Measurements from ENCODE around the gene TOX3. TPM values are rescaled to one million over a fixed set of nuclear protein-coding genes. Genes with fewer than 3 reads are reported as not detected.

The TOX3 gene
- total RNA-seq, 1 donor from 2014 or later, result not detected

DNA sequence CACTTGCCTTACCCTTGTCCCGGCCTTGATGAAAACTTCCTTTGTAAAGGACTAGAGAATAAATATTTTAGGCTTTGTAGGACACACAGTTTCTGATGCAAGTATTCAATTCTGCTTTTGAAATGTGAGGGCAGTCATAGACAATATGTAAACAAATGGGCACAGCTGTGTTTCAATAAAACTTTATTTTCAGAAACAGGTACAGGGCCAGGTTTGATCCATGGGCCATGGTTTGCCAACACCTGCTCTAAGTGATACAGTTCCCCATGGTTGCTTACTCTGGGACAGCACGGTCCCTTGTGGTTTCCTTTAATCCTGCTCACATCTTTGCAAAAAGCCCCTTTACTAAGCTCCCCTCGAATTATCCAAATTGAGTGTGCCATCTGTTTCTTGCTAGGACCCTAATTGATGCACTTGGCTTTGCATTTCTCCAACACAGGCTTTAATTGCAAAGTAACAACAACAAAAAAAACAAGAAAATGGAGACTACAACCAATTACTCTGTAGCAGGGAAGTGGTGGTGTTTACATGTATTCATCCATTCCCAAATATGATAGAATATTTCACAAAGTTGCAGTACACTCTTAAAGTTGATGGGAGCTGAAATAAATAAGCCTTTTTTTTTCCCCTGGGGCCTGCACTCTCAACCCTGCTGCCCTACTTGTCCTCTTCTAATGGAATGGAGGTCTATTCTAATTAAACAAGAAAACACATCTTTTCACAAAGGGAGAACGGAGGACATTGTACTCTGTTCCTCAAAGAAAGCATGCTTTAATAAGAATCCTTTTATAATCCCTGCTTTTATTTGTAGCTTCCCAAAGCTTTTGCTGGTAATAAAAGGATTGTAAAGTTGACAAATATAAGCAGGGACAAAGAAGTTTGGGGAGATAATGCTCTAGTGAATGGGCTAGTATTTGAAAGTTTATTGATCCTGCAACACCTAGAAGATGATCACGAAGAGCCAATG is 37.7 kb upstream of the TOX3 start:
- H3K27me3 Mint-ChIP-seq (ENCODE audit: low read depth), result peaks cover 3% of the 10 kb centered on the region
- H3K9me3 Mint-ChIP-seq (ENCODE audit: low read depth), result no peaks in the 10 kb centered on the region
- DNase-seq (ENCODE audit: low spot score), result no peak
- TF ChIP-seq, protein P1, sequence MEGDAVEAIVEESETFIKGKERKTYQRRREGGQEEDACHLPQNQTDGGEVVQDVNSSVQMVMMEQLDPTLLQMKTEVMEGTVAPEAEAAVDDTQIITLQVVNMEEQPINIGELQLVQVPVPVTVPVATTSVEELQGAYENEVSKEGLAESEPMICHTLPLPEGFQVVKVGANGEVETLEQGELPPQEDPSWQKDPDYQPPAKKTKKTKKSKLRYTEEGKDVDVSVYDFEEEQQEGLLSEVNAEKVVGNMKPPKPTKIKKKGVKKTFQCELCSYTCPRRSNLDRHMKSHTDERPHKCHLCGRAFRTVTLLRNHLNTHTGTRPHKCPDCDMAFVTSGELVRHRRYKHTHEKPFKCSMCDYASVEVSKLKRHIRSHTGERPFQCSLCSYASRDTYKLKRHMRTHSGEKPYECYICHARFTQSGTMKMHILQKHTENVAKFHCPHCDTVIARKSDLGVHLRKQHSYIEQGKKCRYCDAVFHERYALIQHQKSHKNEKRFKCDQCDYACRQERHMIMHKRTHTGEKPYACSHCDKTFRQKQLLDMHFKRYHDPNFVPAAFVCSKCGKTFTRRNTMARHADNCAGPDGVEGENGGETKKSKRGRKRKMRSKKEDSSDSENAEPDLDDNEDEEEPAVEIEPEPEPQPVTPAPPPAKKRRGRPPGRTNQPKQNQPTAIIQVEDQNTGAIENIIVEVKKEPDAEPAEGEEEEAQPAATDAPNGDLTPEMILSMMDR (IDR thresholded peaks at IDR 0.05), result no peak
- H3K4me3 Mint-ChIP-seq (ENCODE audit: unreplicated experiment), result no peak overlapping the region
- H3K4me1 Mint-ChIP-seq (ENCODE audit: low read depth), result no peaks in the 10 kb centered on the region
- H3K27ac Mint-ChIP-seq (ENCODE audit: unreplicated experiment), result no peak overlapping the region
- no peaks in the 10 kb centered on the region for H3K36me3 Mint-ChIP-seq (ENCODE audit: low read depth)

DNA sequence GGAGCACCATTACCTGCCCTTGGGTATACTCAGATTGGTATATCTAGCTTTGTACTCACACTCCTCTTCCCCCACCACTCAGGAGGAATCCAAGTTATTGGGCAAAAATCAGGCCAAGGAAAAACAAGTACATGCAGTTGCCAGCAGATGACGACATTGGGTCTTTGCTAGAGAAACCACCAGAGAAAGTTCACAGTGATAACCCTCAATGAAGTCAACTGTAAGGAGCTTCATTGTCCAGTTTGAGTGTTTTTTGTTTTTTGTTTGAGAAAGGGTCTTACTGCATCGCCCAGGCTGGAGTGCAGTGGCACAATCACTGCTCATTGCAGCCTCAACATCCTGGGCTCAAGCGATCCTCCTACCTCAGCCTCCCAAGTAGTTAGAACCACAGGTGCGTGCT is 34.6 kb upstream of the TOX3 start:
- no peaks in the 10 kb centered on the region for H3K9me3 Mint-ChIP-seq (ENCODE audit: low read depth)
- H3K27ac Mint-ChIP-seq (ENCODE audit: unreplicated experiment), result no peak overlapping the region
- no peak overlapping the region for H3K4me3 Mint-ChIP-seq (ENCODE audit: unreplicated experiment)
- no peak for DNase-seq (ENCODE audit: low spot score)
- H3K36me3 Mint-ChIP-seq (ENCODE audit: low read depth), result no peaks in the 10 kb centered on the region
- TF ChIP-seq, protein P1 (IDR thresholded peaks at IDR 0.05), result no peak
- H3K4me1 Mint-ChIP-seq (ENCODE audit: low read depth), result no peaks in the 10 kb centered on the region
- peaks cover 2% of the 10 kb centered on the region for H3K27me3 Mint-ChIP-seq (ENCODE audit: low read depth)

DNA sequence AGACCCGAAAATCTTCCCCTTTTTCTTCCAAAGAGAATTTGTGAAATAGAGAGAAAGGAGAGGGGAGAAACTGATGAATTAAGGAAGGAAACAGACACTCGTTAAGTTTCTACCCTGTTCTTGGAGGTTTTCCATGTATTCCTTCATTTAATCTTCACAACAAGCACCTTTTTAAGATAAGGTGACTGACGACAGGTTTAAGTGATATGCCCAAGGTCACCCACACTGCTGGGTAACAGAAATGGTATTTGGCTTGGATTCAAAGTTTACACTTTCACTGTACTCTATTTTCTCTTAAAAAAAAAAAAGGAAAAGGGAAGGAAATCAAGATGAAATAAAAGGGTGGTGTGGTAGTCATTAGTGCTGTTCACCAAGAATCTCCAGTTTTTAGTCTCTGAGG is 33.5 kb upstream of the TOX3 start:
- H3K36me3 Mint-ChIP-seq (ENCODE audit: low read depth), result no peaks in the 10 kb centered on the region
- no peak overlapping the region for H3K27ac Mint-ChIP-seq (ENCODE audit: unreplicated experiment)
- DNase-seq (ENCODE audit: low spot score), result no peak
- H3K9me3 Mint-ChIP-seq (ENCODE audit: low read depth), result no peaks in the 10 kb centered on the region
- H3K4me1 Mint-ChIP-seq (ENCODE audit: low read depth), result no peaks in the 10 kb centered on the region
- H3K27me3 Mint-ChIP-seq (ENCODE audit: low read depth), result peaks cover 2% of the 10 kb centered on the region
- H3K4me3 Mint-ChIP-seq (ENCODE audit: unreplicated experiment), result no peak overlapping the region
- TF ChIP-seq, protein P1 (IDR thresholded peaks at IDR 0.05), result no peak

DNA sequence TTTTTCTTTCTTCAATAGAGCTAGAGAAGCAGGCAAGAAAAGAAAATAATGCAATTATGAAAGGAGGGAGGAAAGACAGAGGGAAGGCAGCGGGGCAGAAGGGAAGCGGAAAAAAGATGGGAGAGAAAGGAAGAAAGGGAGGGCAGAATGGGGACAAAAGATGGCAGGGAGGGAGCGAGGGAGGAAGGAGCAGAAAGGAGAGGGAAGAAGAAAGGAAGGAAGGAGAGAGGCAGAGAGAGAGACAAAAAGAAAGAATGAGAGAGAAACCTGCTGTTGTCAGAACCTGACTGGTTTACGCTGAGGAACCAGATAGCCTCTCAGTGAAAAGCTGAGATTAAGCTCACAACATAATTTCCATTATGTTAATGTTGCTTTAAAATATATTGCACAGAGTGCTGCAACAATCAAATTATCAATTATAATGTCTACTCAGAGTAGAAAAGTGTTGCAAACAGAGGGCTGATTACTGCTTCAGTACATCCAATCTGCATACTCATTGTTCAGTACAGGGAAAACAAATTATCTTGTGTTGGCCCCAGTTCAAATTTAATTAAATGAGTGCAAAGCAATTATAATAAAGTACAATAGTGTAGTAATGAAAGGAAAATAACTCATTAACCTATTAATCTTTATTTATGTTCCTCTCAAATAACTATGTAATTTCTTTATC is 32.0 kb upstream of the TOX3 start:
- Mint-ChIP-seq H3K36me3 (ENCODE audit: low read depth) (no peaks in the 10 kb centered on the region), H3K27me3 (ENCODE audit: low read depth) (peaks cover 2% of the 10 kb centered on the region), H3K27ac (ENCODE audit: unreplicated experiment) (no peak overlapping the region), H3K4me1 (ENCODE audit: low read depth) (no peaks in the 10 kb centered on the region), H3K4me3 (ENCODE audit: unreplicated experiment) (no peak overlapping the region), H3K9me3 (ENCODE audit: low read depth) (no peaks in the 10 kb centered on the region)
- TF ChIP-seq, protein P1 (IDR thresholded peaks at IDR 0.05), result no peak
- no peak for DNase-seq (ENCODE audit: low spot score)

DNA sequence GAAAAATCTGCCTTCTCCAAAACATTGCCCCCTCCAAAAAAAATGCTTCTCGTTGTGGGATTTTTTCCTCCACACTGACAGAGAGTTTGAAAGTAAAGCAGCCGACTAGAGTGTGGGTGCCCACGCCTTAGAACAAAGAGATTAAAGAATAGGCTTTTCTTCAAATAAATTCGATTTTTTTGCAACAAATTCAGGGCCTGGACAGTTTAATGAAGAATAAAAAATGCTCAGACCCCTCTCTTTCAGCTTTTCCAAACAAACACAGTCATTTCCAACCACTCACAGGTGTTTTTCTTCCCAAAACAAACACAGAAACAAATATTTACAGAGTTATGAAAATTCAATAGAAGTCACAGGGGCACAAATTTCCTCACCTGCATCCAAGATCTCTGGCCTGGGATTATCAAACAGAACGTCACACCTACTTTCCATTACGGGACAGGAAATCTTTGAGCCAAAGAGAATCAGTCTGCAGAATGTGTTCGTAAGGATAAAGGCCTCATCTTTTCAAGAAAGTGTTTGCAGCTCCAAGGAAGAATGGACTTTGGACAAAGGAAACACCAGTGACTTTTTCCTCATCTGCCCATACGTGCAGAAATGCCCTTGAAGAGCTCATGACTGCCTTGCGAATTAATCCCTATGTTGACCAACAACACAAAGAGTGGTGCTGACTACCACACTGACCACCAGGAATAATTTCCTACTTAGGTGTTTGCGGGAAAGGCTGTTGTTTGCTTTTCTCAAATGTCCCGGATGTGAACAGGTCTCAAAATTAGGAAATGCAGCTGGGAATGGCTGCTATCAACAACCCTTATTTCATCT is 31.3 kb upstream of the TOX3 start:
- no peak overlapping the region for H3K27ac Mint-ChIP-seq (ENCODE audit: unreplicated experiment)

More for the DNA sequence above, 31.3 kb upstream of the TOX3 start:
- no peaks in the 10 kb centered on the region for H3K4me1 Mint-ChIP-seq (ENCODE audit: low read depth)
- TF ChIP-seq, protein P1 (IDR thresholded peaks at IDR 0.05), result no peak
- H3K36me3 Mint-ChIP-seq (ENCODE audit: low read depth), result no peaks in the 10 kb centered on the region
- H3K4me3 Mint-ChIP-seq (ENCODE audit: unreplicated experiment), result no peak overlapping the region
- peaks cover 2% of the 10 kb centered on the region for H3K27me3 Mint-ChIP-seq (ENCODE audit: low read depth)
- DNase-seq (ENCODE audit: low spot score), result no peak
- H3K9me3 Mint-ChIP-seq (ENCODE audit: low read depth), result no peaks in the 10 kb centered on the region

Measured in chondrocyte (in vitro differentiated cells).